H1 (cell line): ENCODE results near the gene NRXN3. TPM values are rescaled to one million over a fixed set of nuclear protein-coding genes. Genes with fewer than 3 reads are reported as not detected.

Experiments
- CBX8 ChIP-seq: fragments of 300-800, 300-1000 bp; sonication (generic); IDR thresholded peaks from 2 replicates; pipeline ENCODE4 v1.7.1; 2016; ENCODE audit warnings: low read depth, low read length, borderline replicate concordance
- SAP30 ChIP-seq: fragments of 300-600 bp; sonication (generic); IDR thresholded peaks from 2 replicates; pipeline ENCODE4 v1.7.1; 2012; ENCODE audit warnings: low read length, moderate library complexity, mild to moderate bottlenecking, inconsistent platforms; ENCODE audit not compliant: insufficient read depth, insufficient replicate concordance
- ZNF274 ChIP-seq: IDR thresholded peaks from 2 replicates; pipeline ENCODE4 v1.7.0; 2012; ENCODE audit warnings: low read length, borderline replicate concordance; ENCODE audit errors: extremely low read depth
- polyA plus RNA-seq, 7 experiments: library from polyadenylated mRNA; depleted of rRNA in 3 of 7; stranded (reverse) in 5 of 7; unstranded in 2 of 7; fragments of >200 nt in 5 of 7; fragments of 200-250 nt in 2 of 7; gene quantifications; 1 replicate in 5 of 7; 2 replicates in 1 of 7; 4 replicates in 1 of 7; pipeline versions ENCODE4 v1.2.1 to v1.2.3, GENCODE V29; 2011 to 2013; ENCODE audit warnings: missing spikeins in 2 of 7, mixed read lengths in 2 of 7
- total RNA-seq: library from RNA; stranded (reverse); fragmentation: NEBNext Ultra II Directional; extraction: Animal tissue kit (Norgen Biotek cat#: 25700); gene quantifications from 2 replicates; pipeline ENCODE4 v1.2.1, GENCODE V29; 2021

The NRXN3 gene
- total and polyA plus RNA-seq, 2 of the 8 experiments (the other 6 are each of a cell fraction or from before 2014, with no cell fraction given) = 2.6 to 4.1 TPM

DNA sequence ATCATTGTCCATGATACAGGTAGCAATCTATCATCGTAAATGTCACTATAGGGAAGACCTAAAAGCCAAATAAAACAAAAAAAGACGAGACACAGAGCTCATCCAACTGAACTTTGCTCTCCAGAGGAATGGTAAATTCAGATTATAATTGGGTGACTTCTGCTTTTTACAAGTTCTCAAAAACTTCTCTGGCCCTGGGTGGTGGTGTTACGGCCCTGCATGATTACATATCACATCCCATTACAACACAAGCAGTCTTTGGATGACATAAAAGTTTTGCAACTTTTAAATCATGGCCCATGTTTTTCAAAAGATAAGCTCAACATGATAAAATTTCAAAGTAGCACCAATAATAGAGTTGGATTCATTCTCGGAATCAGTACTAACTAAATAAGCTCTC is 1741.6 kb downstream of the NRXN3 start (continued):
- no peak for TF ChIP-seq ZNF274
- TF ChIP-seq SAP30 = no peak
- no peak for TF ChIP-seq CBX8
- TF ChIP-seq, all 59 proteins: peak for 0
